GM19468 (cell line): ENCODE data around the gene PSORS1C2.
"Not testable (repeated sequence)": the region's sequence is repeated elsewhere in the genome, so short reads cannot be mapped to it uniquely, and the experiment has no call there.

Source experiments
- ATAC-seq: cut with Tn5 transposase; IDR thresholded peaks from one replicate; pipeline ENCODE4 v1.9.1; 2021; ENCODE audit warnings: mild to moderate bottlenecking, moderate library complexity, moderate number of reproducible peaks; ENCODE audit not compliant: unreplicated experiment; ENCODE audit errors: extremely low read depth

Gene PSORS1C2

DNA sequence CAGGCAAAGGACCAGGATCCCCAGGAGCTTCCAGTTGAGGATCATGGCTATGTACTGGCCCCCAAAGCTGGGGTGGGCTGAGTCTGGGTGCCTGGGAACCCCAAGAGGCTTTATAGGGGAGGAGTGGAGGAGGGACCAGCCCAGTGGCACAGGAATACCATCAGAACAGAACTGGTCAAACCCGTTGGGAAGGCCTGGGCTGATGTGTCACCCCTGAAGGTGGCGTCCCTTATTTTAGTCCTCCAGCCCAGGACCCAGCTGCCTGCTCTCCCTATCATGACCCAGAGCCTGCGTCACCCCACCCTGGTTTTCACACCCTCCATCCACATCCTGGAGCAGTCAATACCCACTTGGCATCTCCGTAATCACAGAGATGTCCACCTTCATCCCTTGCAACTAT, at the start of gene PSORS1C2:
TSS of gene PSORS1C2 (minus strand) at position 85 of the 400 bp plus-strand sequence. CDS start at position 45, 40 bp downstream.
- ATAC-seq: no peak

DNA sequence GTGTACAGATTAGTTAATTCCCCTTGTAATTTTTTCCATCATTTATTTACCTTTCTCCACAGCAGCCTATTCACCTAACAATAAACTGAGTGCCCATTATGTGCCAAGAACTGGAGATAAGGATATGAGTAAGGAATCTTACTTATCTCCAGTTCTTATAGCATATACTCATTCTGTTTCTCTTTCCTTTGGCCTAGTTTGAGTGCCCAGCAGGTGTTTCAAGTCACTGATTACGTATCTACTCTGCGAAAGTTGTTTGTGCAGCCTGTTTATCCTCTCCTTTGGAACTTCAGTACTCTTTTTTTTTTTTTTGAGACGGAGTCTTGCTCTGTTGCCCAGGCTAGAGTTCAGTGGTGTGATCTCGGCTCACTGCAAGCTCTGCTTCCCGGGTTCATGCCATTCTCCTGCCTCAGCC, 48.9 kb upstream of the PSORS1C2 start:
- no peak for ATAC-seq

DNA sequence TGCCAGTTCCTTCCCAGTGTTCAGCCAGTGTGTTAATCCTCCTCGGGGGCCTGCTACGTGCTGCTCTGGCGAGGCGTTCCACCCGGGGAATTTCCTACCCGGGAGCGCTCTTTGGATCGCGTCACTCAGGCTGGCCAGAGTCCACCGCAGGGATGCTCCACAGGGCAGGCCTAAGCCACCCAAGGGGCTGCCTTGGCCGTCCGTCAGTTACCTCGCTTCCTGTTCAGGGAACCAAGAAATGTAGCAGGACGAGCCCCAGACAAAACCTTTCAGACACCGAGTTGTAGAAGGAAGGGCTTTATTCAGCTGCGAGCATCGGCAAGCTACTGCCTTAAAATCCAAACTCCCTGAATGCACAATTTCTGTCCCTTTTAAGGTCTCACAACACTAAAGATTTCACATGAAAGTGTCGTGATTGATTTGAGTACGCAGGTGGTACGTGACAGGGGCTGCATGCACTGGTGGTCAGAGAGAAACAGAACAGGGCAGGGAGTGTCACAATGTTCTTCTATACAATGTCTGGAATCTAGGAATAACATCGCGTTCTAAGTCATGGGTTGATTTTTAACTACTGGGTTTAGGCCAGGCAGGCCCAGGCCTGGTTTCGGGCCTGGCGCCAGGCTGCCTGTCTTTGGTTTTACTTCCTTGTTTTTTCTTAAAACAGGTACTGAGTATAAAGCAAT, 47.3 kb upstream of the PSORS1C2 start:
- no peak for ATAC-seq

DNA sequence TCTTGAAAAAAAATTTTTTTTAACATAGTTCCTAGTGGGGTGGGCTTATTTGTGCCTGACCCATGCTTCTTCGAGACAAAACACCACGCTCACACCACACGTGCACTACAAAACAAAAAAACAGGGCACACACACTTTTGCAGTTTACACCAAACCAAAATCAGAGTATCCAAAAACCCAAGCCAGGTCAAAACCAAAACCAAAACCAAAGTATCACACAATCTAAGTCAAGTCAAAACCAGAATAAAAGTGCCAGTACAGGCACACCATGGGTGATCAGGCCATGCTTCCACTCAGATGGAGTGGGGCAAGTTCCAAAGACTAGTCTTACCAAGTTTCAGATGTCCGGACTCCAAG, 46.8 kb upstream of the PSORS1C2 start:
- not testable (repeated sequence) for ATAC-seq

DNA sequence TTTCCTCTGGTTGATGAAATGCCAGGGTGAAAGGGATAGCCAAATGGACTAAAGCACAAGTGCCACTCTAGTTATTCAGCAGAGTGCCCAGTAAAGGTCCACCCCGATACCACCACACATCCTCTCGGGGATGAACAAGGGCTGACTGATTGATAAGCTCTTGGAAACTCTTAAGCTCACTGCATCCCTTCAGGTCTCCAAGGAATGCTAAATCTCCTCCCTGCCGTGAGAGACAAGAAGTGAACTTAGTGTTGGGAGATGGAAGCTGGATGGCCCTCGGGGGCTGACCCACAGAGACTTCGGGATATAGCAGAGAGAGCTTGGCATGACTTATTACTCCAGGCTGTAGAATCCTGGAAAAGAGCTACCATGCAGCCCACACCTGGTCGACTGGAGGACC, 45.0 kb upstream of the PSORS1C2 start:
- not testable (repeated sequence) for ATAC-seq

DNA sequence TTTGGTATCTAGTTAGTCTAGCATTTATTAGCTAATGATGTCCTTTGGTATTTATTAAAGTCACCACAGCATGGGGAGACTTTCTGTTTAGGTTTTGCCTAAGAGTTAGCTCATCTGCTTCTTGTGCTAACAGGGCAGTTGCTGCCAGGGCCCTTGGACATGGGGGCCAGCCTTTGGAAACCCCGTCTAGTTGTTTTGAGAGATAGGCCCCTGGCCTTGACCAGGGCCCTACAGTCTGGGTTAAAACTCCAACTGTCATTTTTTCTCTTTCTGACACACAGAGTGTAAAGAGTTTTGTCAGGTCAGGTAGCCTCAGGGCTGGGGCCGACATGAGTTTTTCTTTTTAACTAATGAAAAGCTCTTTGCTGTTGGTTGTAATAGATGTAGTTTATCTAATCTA, 44.4 kb upstream of the PSORS1C2 start:
- not testable (repeated sequence) for ATAC-seq

DNA sequence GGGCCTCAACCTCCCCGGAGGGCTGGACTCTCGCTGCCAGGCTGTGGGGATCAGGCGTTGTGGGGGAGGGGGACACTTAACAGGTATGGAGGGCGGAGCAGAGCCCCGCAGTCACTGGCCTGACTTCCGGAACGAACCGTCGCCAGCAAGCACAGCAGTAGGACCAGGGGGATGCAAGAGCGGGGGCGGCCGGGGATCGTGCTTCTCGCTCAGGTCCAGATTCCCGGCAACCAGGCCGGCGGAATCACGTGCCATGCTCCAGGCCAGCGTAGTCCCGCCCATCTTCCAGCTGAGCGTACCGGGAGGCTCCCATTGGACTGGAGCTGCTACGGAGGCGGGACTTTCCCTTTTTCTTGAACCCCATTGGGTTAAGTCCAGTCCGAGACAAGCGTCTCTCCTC, 41.6 kb upstream of the PSORS1C2 start:
- ATAC-seq: no peak

DNA sequence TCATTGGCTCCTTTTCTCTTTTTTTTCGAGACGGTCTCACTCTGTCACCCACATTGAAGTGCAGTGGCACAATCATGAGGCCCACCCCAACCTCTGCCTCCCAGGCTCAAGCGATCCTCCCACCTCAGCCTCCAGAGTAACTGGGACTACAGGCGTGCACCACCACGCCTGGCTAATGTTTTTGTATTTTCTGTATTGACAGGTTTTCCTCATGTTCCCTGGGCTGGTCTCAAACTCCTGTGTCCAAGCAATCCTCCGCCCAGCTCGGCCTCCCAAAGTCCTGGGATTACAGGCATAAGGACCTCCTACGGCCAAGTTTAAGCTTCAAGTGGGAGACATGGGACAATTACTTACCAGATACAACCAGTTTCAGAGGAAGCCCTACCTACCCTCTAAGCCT, 41.0 kb upstream of the PSORS1C2 start:
- ATAC-seq: no peak

DNA sequence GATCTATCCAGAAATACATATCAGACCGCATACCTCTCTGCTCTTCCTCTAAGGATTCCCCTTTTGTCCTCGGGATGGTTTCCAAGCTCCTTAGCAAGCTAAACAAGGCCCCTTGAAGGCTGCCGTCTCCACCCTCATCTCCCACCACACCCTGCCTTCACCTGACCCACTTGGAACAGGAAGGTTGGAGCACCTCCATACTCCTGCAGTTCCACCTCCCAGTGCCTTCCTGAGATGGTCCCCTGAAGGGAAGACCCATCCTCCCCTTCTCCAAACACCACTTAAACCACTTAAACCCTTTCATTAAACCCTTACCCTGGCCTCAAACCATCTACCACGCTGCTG, 40.1 kb upstream of the PSORS1C2 start:
- no peak for ATAC-seq

DNA sequence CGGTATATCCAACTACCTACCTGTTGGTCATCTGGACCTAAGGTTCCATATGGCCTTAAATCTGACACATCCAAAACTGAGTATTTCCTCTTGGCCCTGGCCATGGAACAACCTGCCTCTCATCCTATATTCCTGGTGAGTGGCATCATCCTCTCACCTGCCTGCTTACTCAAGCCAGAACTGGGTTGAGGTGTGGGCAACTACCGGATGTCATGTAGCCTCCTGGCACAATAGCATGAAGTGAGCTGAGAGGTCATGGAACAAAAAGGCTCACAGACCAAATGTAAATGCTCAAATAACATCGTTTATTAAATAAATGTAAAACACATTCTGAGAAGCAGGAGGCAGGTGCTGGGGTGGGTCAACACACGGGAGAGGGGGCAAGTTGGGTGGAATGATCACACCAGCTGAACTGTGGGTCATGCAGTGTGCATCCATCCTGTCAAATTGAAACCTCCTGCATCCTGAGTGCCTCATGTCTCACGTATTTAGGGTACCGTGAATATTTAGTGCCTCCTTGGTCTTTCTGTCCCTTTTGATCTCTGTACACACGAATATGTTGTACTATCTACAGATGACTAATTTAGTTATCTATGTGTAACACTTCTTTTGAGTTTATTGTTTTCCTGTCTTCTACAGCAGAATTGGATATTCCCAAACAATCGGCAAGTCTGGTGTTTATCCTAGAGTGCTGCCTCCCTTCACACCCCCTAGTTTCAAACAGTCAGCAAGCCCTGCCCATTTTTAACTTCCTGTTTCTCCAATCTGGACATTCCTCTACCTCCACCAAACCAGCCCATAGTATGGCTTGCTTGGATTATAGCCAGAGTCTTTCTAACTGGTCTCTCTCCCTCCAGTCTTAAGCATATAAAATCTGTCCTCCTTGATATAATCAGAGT, 39.5 kb upstream of the PSORS1C2 start:
- no peak for ATAC-seq

DNA sequence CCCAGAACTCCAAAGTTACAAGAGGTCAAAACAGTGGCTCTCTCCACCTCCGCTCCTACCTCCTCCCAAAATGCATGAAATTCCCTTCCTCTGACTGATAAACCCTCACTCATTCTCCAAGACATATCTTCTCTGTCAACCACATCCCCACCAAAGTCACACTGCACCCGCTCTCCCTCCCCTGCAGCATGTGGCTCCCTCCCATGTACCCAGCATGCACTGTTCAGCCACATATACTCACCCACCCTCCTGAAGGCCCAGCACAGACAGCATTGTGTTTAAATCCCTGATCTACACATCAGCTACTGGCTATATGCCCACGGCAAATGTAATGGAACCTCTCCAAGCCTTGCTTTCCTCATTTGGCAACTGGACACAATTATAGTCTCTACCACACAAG, 37.1 kb upstream of the PSORS1C2 start:
- no peak for ATAC-seq

DNA sequence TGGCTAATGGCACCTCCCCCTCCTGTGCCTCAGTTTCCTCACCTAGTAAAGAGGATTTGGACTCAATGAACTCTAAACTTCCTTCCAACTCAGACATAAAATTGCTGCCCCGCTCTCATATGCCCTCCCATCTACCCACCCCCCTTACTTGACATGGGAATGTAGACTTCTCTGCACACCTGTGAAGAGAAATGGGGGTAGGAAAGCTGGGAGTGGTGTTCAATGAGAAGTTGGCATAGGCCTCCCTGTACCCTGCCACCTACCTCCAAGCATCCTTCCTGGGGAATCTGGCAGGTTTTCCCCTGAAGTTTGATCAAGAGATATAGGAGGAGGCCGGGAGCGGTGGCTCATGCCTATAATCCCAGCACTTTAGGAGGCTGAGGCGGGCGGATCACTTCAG, 35.5 kb upstream of the PSORS1C2 start:
- ATAC-seq: no peak

DNA sequence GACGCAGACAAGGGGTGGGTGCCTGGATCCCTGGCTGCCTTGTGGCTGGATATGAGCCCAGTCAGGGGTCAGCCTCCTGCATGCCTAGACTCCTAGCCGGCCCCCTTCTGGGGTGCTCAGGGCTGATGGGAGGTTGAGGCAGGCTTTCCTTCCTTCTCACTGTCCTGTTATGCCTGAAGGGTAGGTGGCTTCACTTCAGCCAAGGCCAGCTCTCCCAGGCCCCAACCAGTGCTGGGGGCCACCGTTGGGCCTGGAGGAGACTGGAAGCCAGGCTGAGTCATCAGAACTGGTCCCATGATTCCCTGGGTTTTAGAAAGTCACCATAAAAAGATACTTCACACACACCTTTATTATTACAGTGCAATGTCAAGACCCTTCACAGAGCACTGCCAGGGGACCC, 34.5 kb upstream of the PSORS1C2 start:
- ATAC-seq: no peak

DNA sequence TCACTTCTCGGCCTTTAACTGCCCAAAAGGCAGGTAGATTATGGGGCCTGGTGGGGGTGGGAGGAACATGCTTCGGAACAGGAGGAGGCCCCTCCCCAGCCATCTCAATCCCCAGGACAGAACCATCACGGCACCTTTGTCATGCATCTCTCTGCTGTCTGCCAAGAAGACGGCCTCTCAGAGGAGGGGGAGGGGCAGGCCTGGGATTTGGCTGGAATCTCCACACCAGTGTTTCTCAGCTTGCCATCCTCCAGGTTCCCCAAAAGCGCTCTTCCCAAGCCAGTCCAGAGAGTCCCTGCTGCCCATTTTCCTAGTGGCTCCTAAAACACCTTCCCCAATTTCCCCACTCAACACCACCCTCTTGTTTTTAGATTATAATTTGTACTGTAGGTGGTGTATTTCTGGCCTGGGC, 34.1 kb upstream of the PSORS1C2 start:
- ATAC-seq: no peak

DNA sequence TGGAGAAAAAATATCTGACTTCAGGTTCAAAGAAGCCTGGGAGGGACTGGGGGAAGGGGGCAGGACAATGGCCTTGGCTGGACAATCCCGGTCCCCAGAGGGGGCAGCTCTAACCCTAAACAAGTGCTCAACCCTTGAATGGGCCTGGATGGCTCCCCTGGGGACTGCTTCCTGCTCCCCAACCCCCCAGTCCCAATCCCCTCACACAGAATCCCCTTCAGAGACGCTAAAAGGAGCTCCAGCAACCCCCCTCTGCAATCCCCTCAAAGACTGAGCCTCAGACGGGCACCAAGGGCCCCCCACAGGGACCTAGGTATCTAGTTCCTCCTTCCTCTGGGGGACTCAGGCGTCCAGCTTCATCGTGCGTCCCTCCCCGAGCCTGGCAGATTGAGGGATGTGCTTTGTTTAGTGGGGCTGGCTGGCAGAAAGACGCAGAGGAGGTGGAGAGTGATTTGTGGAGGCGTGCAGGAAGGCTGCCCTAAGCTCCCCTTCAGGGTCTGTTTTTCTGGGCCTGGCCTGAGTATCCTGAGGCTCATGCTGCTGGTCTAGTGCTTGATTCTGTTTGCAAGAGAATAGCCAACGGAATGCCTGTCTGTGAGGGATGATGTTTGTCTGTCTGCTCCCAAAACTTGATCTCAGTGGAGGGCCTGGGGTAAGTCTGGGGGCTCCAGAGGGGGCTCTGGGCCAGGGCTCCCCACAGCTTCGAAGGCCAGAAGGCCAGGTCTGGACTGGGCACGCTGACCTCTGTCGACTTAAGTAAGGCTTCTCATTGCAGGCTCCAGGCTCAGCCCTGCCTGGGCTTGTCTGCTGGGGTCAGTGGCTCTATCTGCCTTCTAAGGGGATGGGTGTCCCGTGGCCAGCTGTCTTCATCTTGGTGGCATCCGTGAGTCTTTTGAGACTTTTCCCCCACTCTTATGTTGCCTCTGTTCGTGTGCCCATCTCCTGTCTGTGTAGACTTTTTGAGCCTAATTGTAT, 33.4 kb upstream of the PSORS1C2 start:
- ATAC-seq: no peak

DNA sequence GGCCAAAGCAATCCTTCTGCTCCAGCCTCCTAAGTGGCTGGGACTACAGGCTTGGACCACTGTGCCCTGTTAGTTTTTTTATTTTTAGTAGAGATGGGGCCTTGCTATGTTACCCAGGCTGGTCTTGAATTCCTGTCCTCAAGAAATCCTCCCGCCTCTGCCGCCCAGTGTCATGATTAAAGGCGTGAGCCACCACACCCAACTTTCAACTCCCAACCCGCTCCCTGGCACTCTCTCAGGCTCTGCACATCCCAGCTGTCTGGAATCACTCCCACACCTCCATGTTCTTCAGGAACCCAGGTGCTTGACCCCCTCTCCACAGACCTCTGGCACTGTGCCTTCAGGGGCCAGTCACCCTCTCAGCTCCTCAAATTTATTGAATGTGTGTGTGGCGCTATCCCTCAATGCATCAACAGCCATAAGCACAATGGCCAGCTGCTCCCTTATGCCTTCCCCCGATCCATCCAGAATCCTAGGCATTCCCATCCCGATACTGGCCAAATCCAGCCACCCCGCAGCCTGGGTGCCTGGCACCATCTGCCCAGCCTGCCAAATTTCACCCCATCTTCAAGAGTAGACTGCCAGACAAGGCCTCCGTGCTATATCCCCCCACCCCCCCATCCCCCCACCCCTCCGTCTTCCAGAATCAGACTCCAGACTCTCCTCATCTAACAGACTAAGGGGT, 32.3 kb upstream of the PSORS1C2 start:
- ATAC-seq: no peak

DNA sequence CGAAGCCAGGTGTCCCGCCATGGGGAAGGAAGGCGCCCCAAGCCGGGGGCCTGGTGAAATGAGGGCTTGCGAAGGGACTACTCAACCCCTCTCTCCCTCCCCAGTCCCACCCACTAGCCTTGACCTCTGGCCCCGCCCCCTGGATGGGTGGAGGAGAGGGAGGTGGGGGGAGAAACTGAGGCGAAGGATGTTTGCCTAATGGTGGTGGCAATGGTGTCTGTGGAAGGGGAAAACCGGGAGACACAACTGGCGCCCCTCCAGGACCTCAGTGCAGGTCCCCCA, 31.7 kb upstream of the PSORS1C2 start, which contains the start of gene POU5F1:
TSS of gene POU5F1 (minus strand) at position 83 of the 282 bp plus-strand sequence. CDS start at position 21, 62 bp downstream.
- ATAC-seq: no peak

DNA sequence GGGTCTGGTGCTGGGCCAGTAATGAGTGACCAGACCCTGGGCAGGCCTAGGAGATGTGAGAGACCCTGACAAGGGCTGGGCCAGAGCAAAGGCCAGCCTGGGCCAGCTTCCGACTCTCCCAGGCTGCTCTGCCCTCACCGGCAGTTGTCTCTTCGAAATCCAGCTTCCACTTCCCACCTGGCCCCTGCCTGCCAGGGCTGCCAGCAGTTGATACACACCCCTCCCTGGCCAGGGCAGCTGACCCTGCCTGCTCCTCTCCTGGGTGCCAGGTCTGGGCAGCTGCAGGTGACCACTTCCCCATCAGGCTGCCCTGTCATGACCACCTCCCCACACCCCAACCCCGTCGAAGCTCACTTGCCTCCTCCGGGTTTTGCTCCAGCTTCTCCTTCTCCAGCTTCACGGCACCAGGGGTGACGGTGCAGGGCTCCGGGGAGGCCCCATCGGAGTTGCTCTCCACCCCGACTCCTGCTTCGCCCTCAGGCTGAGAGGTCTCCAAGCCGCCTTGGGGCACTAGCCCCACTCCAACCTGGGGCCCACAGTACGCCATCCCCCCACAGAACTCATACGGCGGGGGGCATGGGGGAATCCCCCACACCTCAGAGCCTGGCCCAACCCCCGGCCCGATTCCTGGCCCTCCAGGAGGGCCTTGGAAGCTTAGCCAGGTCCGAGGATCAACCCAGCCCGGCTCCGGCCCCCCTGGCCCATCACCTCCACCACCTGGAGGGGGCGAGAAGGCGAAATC, 31.2 kb upstream of the PSORS1C2 start:
- ATAC-seq: not testable (repeated sequence)

DNA sequence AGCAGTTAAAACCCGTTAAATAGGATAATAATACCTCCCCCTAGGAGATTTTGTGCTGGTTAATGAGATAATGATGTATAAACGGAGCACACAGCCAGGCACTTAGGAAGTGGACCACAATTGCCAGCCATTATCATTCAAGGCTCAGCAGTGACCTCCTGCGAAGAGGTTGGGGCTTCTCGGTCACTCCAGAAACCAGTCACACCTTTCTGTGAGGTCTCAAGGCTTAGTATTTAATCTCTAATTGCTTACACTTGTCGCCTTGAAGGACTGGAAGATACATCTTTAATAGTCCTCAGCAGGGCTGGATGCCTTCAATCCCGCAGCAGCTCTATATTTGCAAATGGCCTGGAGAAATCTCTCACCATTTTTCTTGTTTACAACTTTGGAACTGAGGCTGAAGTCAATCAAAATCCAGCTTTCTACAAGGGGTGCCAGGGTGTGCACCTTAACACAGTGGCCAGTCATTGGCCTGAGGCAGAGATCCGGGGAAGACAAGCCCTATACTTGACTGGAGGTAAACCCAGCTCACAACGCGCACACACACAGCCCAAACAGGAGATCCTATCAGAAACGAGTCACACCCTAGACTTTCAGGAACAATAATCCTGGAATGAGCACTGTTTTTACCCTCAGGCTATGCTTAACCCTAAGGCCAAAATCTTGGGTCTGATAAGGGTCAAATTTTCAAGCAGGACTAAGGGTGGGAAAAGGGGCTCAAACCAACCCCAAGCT, 30.4 kb upstream of the PSORS1C2 start:
- ATAC-seq: no peak
